IMR-90 (cell line): Measurements from ENCODE around the gene MUC5B. TPM values are rescaled to one million over a fixed set of nuclear protein-coding genes. Genes with fewer than 3 reads are reported as not detected.

Source experiments
- ATAC-seq: fragments of 200-7000 bp; cut with Tn5 transposase; 2 replicates; pipeline ENCODE4 v1.9.1; 2020; ENCODE audit warnings: low read depth, mild to moderate bottlenecking, moderate library complexity
- BruUV-seq: library from RNA; stranded (reverse); fragments of 400-500 nt; replicated peaks from 2 replicates; lab custom pipeline; 2021; lab: Mats Ljungman, UMichigan
- CTCF ChIA-PET: fragments of 300-600 bp; formaldehyde crosslinking; extraction: SDS; loops from one replicate; lab custom pipeline; 2021; ENCODE audit warnings: antibody characterized with exemption; lab: Yijun Ruan, JAX
- POLR2A ChIA-PET: fragments of 300-600 bp; sonication (Branson Sonifier 250); formaldehyde crosslinking; loops from one replicate; lab custom pipeline; 2022; ENCODE audit warnings: antibody characterized with exemption; ENCODE audit not compliant: unreplicated experiment; lab: Charles Lee
- DNase-seq: peaks from one replicate; pipeline ENCODE4 v3.0.0; 2013
- H2AFZ ChIP-seq: replicated peaks from 2 replicates; pipeline ENCODE3; 2013; ENCODE audit warnings: low read length, mild to moderate bottlenecking; ENCODE audit not compliant: poor library complexity
- H2AK5ac ChIP-seq: 2 replicates; pipeline ENCODE4 v1.6.1; 2013; ENCODE audit warnings: low read depth, low read length, inconsistent platforms
- H2AK9ac ChIP-seq: replicated peaks from 2 replicates; pipeline ENCODE3; 2013; ENCODE audit warnings: mild to moderate bottlenecking, low read depth, low read length, moderate library complexity; ENCODE audit not compliant: poor library complexity
- H2BK120ac ChIP-seq: 2 replicates; pipeline ENCODE4 v1.6.1; 2013; ENCODE audit warnings: low read depth, low read length, inconsistent platforms
- H2BK15ac ChIP-seq: 3 replicates; pipeline ENCODE4 v1.6.1; 2013; ENCODE audit warnings: low read depth, low read length, inconsistent platforms
- H2BK20ac ChIP-seq: 2 replicates; pipeline ENCODE4 v1.6.1; 2013; ENCODE audit warnings: low read depth, mild to moderate bottlenecking, inconsistent platforms, low read length, moderate library complexity
- H2BK5ac ChIP-seq: 2 replicates; pipeline ENCODE4 v1.6.1; 2013; ENCODE audit warnings: mild to moderate bottlenecking, low read depth, low read length, inconsistent platforms; ENCODE audit not compliant: poor library complexity, severe bottlenecking
- H3K14ac ChIP-seq: replicated peaks from 2 replicates; pipeline ENCODE4 v1.6.1; 2013; ENCODE audit warnings: low read depth, low read length, inconsistent platforms
- H3K18ac ChIP-seq: 2 replicates; pipeline ENCODE4 v1.6.1; 2013; ENCODE audit warnings: low read depth, low read length, control low read depth
- H3K23ac ChIP-seq: 2 replicates; pipeline ENCODE4 v1.6.1; 2013; ENCODE audit warnings: low read depth, low read length, inconsistent platforms
- H3K27ac ChIP-seq: 2 replicates; pipeline ENCODE4 v1.5.1; 2013; ENCODE audit warnings: mild to moderate bottlenecking, control low read depth, low read length; ENCODE audit not compliant: insufficient read depth
- H3K27me3 ChIP-seq: 2 replicates; pipeline ENCODE4 v1.6.1; 2013; ENCODE audit warnings: low read length; ENCODE audit not compliant: control insufficient read depth, insufficient read depth
- H3K36me3 ChIP-seq: 2 replicates; pipeline ENCODE4 v1.6.1; 2013; ENCODE audit warnings: low read length, mixed read lengths; ENCODE audit not compliant: control insufficient read depth, insufficient read depth
- H3K4ac ChIP-seq: 2 replicates; pipeline ENCODE4 v1.6.1; 2013; ENCODE audit warnings: low read depth, low read length, inconsistent platforms
- H3K4me1 ChIP-seq: 2 replicates; pipeline ENCODE4 v1.6.1; 2013; ENCODE audit warnings: low read length, mixed read lengths; ENCODE audit not compliant: control insufficient read depth, insufficient read depth
- H3K4me2 ChIP-seq: 2 replicates; pipeline ENCODE4 v1.6.1; 2013; ENCODE audit warnings: low read depth, mild to moderate bottlenecking, control low read depth, low read length, moderate library complexity
- H3K4me3 ChIP-seq: 2 replicates; pipeline ENCODE4 v1.5.1; 2013; ENCODE audit warnings: low read depth, mild to moderate bottlenecking, control low read depth, low read length, moderate library complexity; ENCODE audit not compliant: insufficient read depth
- H3K56ac ChIP-seq: 2 replicates; pipeline ENCODE4 v1.6.1; 2013; ENCODE audit warnings: low read length, inconsistent platforms; ENCODE audit not compliant: insufficient read depth; ENCODE audit errors: extremely low read depth
- H3K79me1 ChIP-seq, 2 experiments: 2 replicates each; pipeline ENCODE4 v1.6.1; 2013; ENCODE audit warnings: low read length in 2 of 2, inconsistent platforms in 1 of 2, low read depth in 1 of 2
- H3K9ac ChIP-seq: 2 replicates; pipeline ENCODE4 v1.6.1; 2013; ENCODE audit warnings: low read depth, low read length, control low read depth
- H3K9me1 ChIP-seq: 2 replicates; pipeline ENCODE4 v1.6.1; 2013; ENCODE audit warnings: low read length, inconsistent platforms; ENCODE audit not compliant: insufficient read depth
- H3K9me3 ChIP-seq: 2 replicates; pipeline ENCODE4 v1.6.1; 2013; ENCODE audit warnings: low read length; ENCODE audit not compliant: control insufficient read depth, insufficient read depth
- H4K20me1 ChIP-seq: 2 replicates; pipeline ENCODE4 v1.6.1; 2013; ENCODE audit warnings: low read length, inconsistent platforms; ENCODE audit not compliant: insufficient read depth
- H4K5ac ChIP-seq: 2 replicates; pipeline ENCODE4 v1.6.1; 2013; ENCODE audit warnings: mild to moderate bottlenecking, low read depth, low read length, control low read depth
- H4K8ac ChIP-seq, 2 experiments: 2 replicates each; pipeline ENCODE4 v1.6.1; 2013; ENCODE audit warnings: low read depth in 2 of 2, low read length in 2 of 2, control low read depth in 1 of 2, inconsistent platforms in 1 of 2
- H4K91ac ChIP-seq: 2 replicates; pipeline ENCODE4 v1.6.1; 2013; ENCODE audit warnings: low read depth, low read length, inconsistent platforms; ENCODE audit not compliant: insufficient read depth
- BHLHE40 ChIP-seq: fragments of 150-350 bp; IDR thresholded peaks from 2 replicates; pipeline ENCODE4 v1.6.1; 2016; ENCODE audit warnings: mild to moderate bottlenecking, low read depth, low read length
- CEBPB ChIP-seq: IDR thresholded peaks from 2 replicates; pipeline ENCODE4 v1.6.1; 2012; ENCODE audit warnings: low read depth, low read length, improper control_type of control experiment
- FOS ChIP-seq: fragments of 150-350 bp; IDR thresholded peaks from 2 replicates; pipeline ENCODE4 v1.6.1; 2016; ENCODE audit warnings: low read depth, low read length
- MAFK ChIP-seq: IDR thresholded peaks from 2 replicates; pipeline ENCODE4 v1.6.1; 2012; ENCODE audit warnings: low read depth, low read length, improper control_type of control experiment
- MXI1 ChIP-seq: IDR thresholded peaks from 2 replicates; pipeline ENCODE4 v1.6.1; 2012; ENCODE audit warnings: low read depth, mild to moderate bottlenecking, low read length, moderate library complexity, borderline replicate concordance
- NFE2L2 ChIP-seq: fragments of 150-350 bp; IDR thresholded peaks from 2 replicates; pipeline ENCODE4 v1.6.1; 2016; ENCODE audit warnings: low read depth, mild to moderate bottlenecking, low read length
- RCOR1 ChIP-seq: IDR thresholded peaks from 2 replicates; pipeline ENCODE4 v1.6.1; 2012; ENCODE audit warnings: mild to moderate bottlenecking, low read length, improper control_type of control experiment; ENCODE audit not compliant: insufficient replicate concordance
- RFX5 ChIP-seq: IDR thresholded peaks from 2 replicates; pipeline ENCODE4 v1.8.0; 2012; ENCODE audit warnings: low read depth, mild to moderate bottlenecking, low read length, moderate library complexity
- SMC3 ChIP-seq: fragments of 150-350 bp; IDR thresholded peaks from 2 replicates; pipeline ENCODE4 v1.6.1; 2016; ENCODE audit warnings: low read depth, mild to moderate bottlenecking, antibody characterized with exemption, low read length, moderate library complexity
- WGBS, 2 experiments: methylation state at CpG; one replicate each; pipeline versions ENCODE4 v1.1.5 to v1.1.7; 2013; ENCODE audit warnings: missing lambda C conversion rate in 2 of 2; ENCODE audit not compliant: insufficient read length in 1 of 2; ENCODE audit errors: extremely low coverage in 2 of 2; 5-methylcytosine and 5-hydroxymethylcytosine counted together
- dilution Hi-C: fragments of 300-500 bp; cut with HindIII; formaldehyde crosslinking; loops from one replicate; pipeline ENCODE4 v1.14.3; 2018; ENCODE audit warnings: low sequenced_read_pairs; ENCODE audit not compliant: unreplicated experiment
- in situ Hi-C: fragments of 300-500 bp; cut with MboI; formaldehyde crosslinking; loops from 3 replicates; pipeline ENCODE4 v1.14.3; 2019; ENCODE audit warnings: low sequenced_read_pairs, inconsistent platforms, mixed read lengths
- intact Hi-C: fragments of 100-400 bp; cut with micrococcal nuclease; formaldehyde crosslinking; loops from 2 replicates; pipeline ENCODE4 v1.10.0; 2022
- polyA plus RNA-seq, 3 experiments: library from polyadenylated mRNA; depleted of rRNA; stranded (reverse); fragments of >200 nt; gene quantifications; 2 replicates each; pipeline ENCODE4 v1.2.3, GENCODE V29; 2012; ENCODE audit warnings: low replicate concordance in 1 of 3
- total RNA-seq: library from RNA; depleted of rRNA; stranded (reverse); fragments of >200 nt; gene quantifications from 2 replicates; pipeline ENCODE4 v1.2.3, GENCODE V29; 2012
- TF ChIP-seq, protein P1 (sequence below): fragments of 150-350 bp; IDR thresholded peaks from 2 replicates; pipeline ENCODE4 v1.6.1; 2017; ENCODE audit warnings: mild to moderate bottlenecking, antibody characterized with exemption, low read length, low read depth
- TF ChIP-seq, protein P2 (sequence below): fragments of 150-350 bp; IDR thresholded peaks from 2 replicates; pipeline ENCODE4 v1.6.1; 2016; ENCODE audit warnings: low read depth, mild to moderate bottlenecking, low read length, moderate library complexity, borderline replicate concordance

The MUC5B gene
- total and polyA plus RNA-seq, 2 of the 4 experiments (the other 2 are of a cell fraction) = not detected

DNA sequence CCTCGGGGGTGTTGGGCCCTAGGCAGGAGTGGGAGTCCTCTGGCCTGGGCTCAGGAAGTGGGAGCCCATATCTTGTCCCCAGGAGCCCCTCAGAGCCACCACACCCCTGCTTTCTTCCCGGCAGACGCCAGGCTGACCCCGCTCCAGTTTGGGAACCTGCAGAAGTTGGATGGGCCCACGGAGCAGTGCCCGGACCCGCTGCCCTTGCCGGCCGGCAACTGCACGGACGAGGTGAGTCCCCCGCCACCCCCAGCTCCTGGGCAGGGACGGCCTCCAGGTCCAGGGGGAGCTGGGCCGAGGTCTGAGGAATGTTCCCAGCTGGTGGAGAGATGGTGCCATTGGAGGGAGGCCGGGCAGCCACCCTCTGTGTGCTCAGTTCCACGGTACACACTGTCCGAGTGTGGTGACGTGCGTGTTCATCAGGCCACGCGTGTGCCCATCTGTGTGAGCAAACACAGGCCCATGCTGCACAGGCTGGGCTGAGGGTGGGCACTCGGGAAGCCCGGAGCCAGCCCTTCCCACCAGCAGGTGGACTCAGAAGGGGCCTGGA is 4.8 kb downstream of the MUC5B start (continued):
- TF ChIP-seq SMC3 = no peak
- TF ChIP-seq MXI1 = no peak
- no peak for TF ChIP-seq NFE2L2
- no peak for TF ChIP-seq MAFK
- no peak for TF ChIP-seq BHLHE40

DNA sequence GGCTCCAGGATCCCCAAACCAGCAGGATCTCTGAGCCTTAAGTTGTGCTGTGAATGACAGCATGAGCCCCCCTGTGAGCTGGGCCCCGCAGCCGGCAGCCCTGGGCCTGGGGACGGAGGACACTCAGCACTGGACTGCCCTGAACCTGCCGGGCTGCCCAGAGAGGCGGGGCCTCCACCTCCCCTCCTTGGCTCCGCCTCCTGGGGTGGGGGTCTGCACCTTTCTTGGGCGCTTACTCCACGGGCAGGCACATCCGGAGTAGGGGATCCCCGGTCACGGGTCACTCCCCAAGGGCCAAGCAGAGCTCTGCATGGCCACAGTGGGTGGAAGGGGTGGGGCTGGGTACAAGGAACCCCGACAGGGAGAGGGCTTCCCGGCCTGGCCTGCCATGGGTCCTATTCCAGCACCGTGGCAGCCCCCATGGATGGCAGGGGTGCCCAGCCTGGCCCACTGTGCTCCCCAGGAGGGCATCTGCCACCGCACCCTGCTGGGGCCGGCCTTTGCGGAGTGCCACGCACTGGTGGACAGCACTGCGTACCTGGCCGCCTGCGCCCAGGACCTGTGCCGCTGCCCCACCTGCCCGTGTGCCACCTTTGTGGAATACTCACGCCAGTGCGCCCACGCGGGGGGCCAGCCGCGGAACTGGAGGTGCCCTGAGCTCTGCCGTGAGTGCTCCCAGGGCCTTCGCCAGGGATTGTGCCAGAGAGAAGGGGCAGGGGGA is 5.4 kb downstream of the MUC5B start:
- WGBS, 2 experiments = 86% methylated on average over 11 of the region's 31 CpGs; no CpG with 5 or more reads in 1 of the 2 experiments
- Histone ChIP-seq H4K8ac (no peak overlapping the region), H3K14ac (no peak overlapping the region), H3K4me1 (no peaks in the 10 kb centered on the region), H4K5ac (no peak overlapping the region), H3K4me2 (no peak overlapping the region), H2BK15ac (no peak overlapping the region), H3K9me1 (no peaks in the 10 kb centered on the region), H4K91ac (no peak overlapping the region), H2AK5ac (no peak overlapping the region), H3K27me3 (peaks cover 6% of the 10 kb centered on the region; the same call in 1 of the 2 replicates), H3K18ac (no peak overlapping the region), H3K23ac (no peak overlapping the region), H3K4ac (no peak overlapping the region), H2BK20ac (no peak overlapping the region), H2BK120ac (no peak overlapping the region), H3K36me3 (no peaks in the 10 kb centered on the region), H3K27ac (no peak overlapping the region), H3K56ac (no peak overlapping the region), H2AK9ac (no peak overlapping the region), H3K9me3 (no peaks in the 10 kb centered on the region), H3K4me3 (no peak overlapping the region), H4K20me1 (no peaks in the 10 kb centered on the region; the same call in 1 of the 2 replicates), H2BK5ac (no peak overlapping the region), H3K9ac (no peak overlapping the region), H2AFZ (no peak overlapping the region), H3K79me1 (no peaks in the 10 kb centered on the region)
- ChIA-PET CTCF (interaction anchor here (0.8 kb wide), 1 partner anchor 25 kb away, joined by 3 read pairs; no protein-coding TSS in a partner anchor), POLR2A (no interaction called here)
- dilution Hi-C loops = no loop called here
- BruUV-seq = no TSS peak
- ATAC-seq (no peak), DNase-seq (no peak)
- in situ Hi-C loops = no loop called here
- intact Hi-C loops = no loop called here
- TF ChIP-seq, protein P1, sequence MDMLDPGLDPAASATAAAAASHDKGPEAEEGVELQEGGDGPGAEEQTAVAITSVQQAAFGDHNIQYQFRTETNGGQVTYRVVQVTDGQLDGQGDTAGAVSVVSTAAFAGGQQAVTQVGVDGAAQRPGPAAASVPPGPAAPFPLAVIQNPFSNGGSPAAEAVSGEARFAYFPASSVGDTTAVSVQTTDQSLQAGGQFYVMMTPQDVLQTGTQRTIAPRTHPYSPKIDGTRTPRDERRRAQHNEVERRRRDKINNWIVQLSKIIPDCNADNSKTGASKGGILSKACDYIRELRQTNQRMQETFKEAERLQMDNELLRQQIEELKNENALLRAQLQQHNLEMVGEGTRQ = no peak
- TF ChIP-seq SMC3 (no peak), NFE2L2 (no peak), RCOR1 (no peak), RFX5 (no peak), FOS (no peak), CEBPB (no peak)
- TF ChIP-seq, protein P2, sequence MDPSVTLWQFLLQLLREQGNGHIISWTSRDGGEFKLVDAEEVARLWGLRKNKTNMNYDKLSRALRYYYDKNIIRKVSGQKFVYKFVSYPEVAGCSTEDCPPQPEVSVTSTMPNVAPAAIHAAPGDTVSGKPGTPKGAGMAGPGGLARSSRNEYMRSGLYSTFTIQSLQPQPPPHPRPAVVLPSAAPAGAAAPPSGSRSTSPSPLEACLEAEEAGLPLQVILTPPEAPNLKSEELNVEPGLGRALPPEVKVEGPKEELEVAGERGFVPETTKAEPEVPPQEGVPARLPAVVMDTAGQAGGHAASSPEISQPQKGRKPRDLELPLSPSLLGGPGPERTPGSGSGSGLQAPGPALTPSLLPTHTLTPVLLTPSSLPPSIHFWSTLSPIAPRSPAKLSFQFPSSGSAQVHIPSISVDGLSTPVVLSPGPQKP = no peak
